Adipose tissue (tissue), 3 donors: Measurements from ENCODE around the gene ZNF212. TPM values are rescaled to one million over a fixed set of nuclear protein-coding genes. Genes with fewer than 3 reads are reported as not detected.

ENCODE experiments used
- H3K27ac ChIP-seq: one replicate; pipeline ENCODE4 v1.5.1; 2013; ENCODE audit warnings: low read depth, low read length
- WGBS, 3 donors: extraction: QIAGEN DNeasy Blood & Tissue Kit; methylation state at CpG; one replicate each; pipeline ENCODE4 v1.1.7; 2013; 5-methylcytosine and 5-hydroxymethylcytosine counted together
- polyA plus RNA-seq, 3 donors: library from polyadenylated mRNA; stranded (reverse); fragments of 200-250 nt; gene quantifications; one replicate each; pipeline ENCODE4 v1.2.3, GENCODE V29; 2013
- donor health status: healthy with polysubstance abuse.
- donor health status: Bipolar disorder and iron deficiency.
- donor health status: healthy.

Gene ZNF212
- polyA plus RNA-seq, 3 donors: 3.3 to 8.2 (median 4.7) TPM

- H3K27ac ChIP-seq: no peak overlapping the region
- WGBS, 3 donors: 91 to 92% (median 92%) methylated on average over 5 to 7 of the region's 9 CpGs
Measured at GRCh38 chr7:149280151-149280550, 40.7 kb downstream of the ZNF212 start.

- 92 to 94% (median 92%) methylated on average over 8 of the region's 8 CpGs for WGBS, 3 donors
- no peak overlapping the region for H3K27ac ChIP-seq
Measured at GRCh38 chr7:149280661-149281507, 41.4 kb downstream of the ZNF212 start.

GRCh38 chr7:149281508-149282330 is 42.3 kb downstream of the ZNF212 start:
- 91 to 96% (median 95%) methylated on average over 35 to 59 of the region's 59 CpGs for WGBS, 3 donors
- H3K27ac ChIP-seq: no peak overlapping the region

GRCh38 chr7:149282331-149282655 is 42.8 kb downstream of the ZNF212 start:
- 85 to 87% (median 86%) methylated on average over 5 of the region's 5 CpGs for WGBS, 3 donors
- no peak overlapping the region for H3K27ac ChIP-seq

- WGBS, 3 donors: 84 to 94% (median 90%) methylated on average over 3 of the region's 3 CpGs
- H3K27ac ChIP-seq: no peak overlapping the region
Measured at GRCh38 chr7:149283321-149283720, 43.9 kb downstream of the ZNF212 start.

GRCh38 chr7:149284343-149284742 is 44.9 kb downstream of the ZNF212 start:
- 58 to 62% (median 60%) methylated on average over 3 of the region's 3 CpGs for WGBS, 3 donors
- no peak overlapping the region for H3K27ac ChIP-seq

GRCh38 chr7:149284850-149285585 is 45.6 kb downstream of the ZNF212 start:
- no peak overlapping the region for H3K27ac ChIP-seq
- 1 to 3% (median 2%) methylated on average over 64 to 66 of the region's 66 CpGs for WGBS, 3 donors

GRCh38 chr7:149285603-149286002 is 46.2 kb downstream of the ZNF212 start:
- WGBS, 3 donors: 2 to 8% (median 7%) methylated on average over 10 to 11 of the region's 11 CpGs

GRCh38 chr7:149286811-149287400 is 47.5 kb downstream of the ZNF212 start:
- no peak overlapping the region for H3K27ac ChIP-seq
- 78 to 94% (median 92%) methylated on average over 6 of the region's 6 CpGs for WGBS, 3 donors

More at GRCh38 chr7:149285603-149286002, 46.2 kb downstream of the ZNF212 start:
- no peak overlapping the region for H3K27ac ChIP-seq

GRCh38 chr7:149287622-149288021 is 48.2 kb downstream of the ZNF212 start:
- H3K27ac ChIP-seq: no peak overlapping the region
- 93 to 95% (median 93%) methylated on average over 10 of the region's 10 CpGs for WGBS, 3 donors

GRCh38 chr7:149289262-149289661 is 49.8 kb downstream of the ZNF212 start:
- no peak overlapping the region for H3K27ac ChIP-seq
- 94 to 96% (median 95%) methylated on average over 8 of the region's 8 CpGs for WGBS, 3 donors

GRCh38 chr7:149289856-149290255 is 50.4 kb downstream of the ZNF212 start:
- H3K27ac ChIP-seq: no peak overlapping the region
- 94 to 100% (median 97%) methylated on average over 4 of the region's 4 CpGs for WGBS, 3 donors

- H3K27ac ChIP-seq: no peak overlapping the region
- WGBS, 3 donors: 84 to 86% (median 86%) methylated on average over 12 to 13 of the region's 13 CpGs
Measured at GRCh38 chr7:149291036-149291780, 51.8 kb downstream of the ZNF212 start.

GRCh38 chr7:149291781-149292461 is 52.5 kb downstream of the ZNF212 start:
- H3K27ac ChIP-seq: no peak overlapping the region
- 89 to 92% (median 91%) methylated on average over 16 of the region's 16 CpGs for WGBS, 3 donors

- 72 to 83% (median 83%) methylated on average over 9 of the region's 9 CpGs for WGBS, 3 donors
- H3K27ac ChIP-seq: no peak overlapping the region
Measured at GRCh38 chr7:149292462-149292823, 53.0 kb downstream of the ZNF212 start.

GRCh38 chr7:149293338-149293737 is 53.9 kb downstream of the ZNF212 start:
- H3K27ac ChIP-seq: no peak overlapping the region
- WGBS, 3 donors: 89 to 95% (median 90%) methylated on average over 9 of the region's 9 CpGs

GRCh38 chr7:149293946-149294633 is 54.6 kb downstream of the ZNF212 start:
- WGBS, 3 donors: 91 to 96% (median 95%) methylated on average over 14 to 15 of the region's 15 CpGs

More at GRCh38 chr7:149293946-149294633, 54.6 kb downstream of the ZNF212 start:
- no peak overlapping the region for H3K27ac ChIP-seq
